Measurements from ENCODE around the gene NCAM1. TPM values are rescaled to one million over a fixed set of nuclear protein-coding genes. Genes with fewer than 3 reads are reported as not detected.
A peak's percentile ranks its signal among the peaks of the same experiment; 100 is the strongest.

The NCAM1 gene
- total and polyA plus RNA-seq, 9 of the 15 experiments (the other 6 are each of a cell fraction or from before 2014, with no cell fraction given) = 0.09 to 0.23 TPM; not detected in 7

- no peak overlapping the region for H3K27ac ChIP-seq (ENCODE audit: extremely low read depth, low read depth, low read length)
- H3K4me1 ChIP-seq (replicated peaks in 1 of 2; ENCODE audit: control insufficient read depth in 2 of 2, insufficient read depth in 2 of 2, low read length in 2 of 2) = no peaks in the 10 kb centered on the region
- intact Hi-C loops (cut with micrococcal nuclease) = no loop called here
- POLR2A ChIA-PET = no interaction called here
- no peaks in the 10 kb centered on the region for H3K79me2 ChIP-seq (ENCODE audit: control insufficient read depth, insufficient read depth, low read length)
- no peaks in the 10 kb centered on the region for H4K20me1 ChIP-seq (replicated peaks; ENCODE audit: control insufficient read depth, insufficient read depth, low read length)
- ATAC-seq (no peak), FAIRE-seq (no peak), DNase-seq (ENCODE audit: extremely low read depth in 1 of 4, low spot score in 3 of 4) (no peak)
- CTCF ChIA-PET (ENCODE audit: low intra/inter-chr PET ratio) = no interaction called here
- no peak overlapping the region for H2AFZ ChIP-seq (ENCODE audit: low read depth, low read length)
- H3K4me2 ChIP-seq (ENCODE audit: insufficient read depth, low read length) = no peak overlapping the region
- no peak overlapping the region for H3K4me3 ChIP-seq
- H3K27me3 ChIP-seq (ENCODE audit: control insufficient read depth in 2 of 2, insufficient read depth in 2 of 2, low read length in 2 of 2) = no peaks in the 10 kb centered on the region
- H3K9ac ChIP-seq (ENCODE audit: insufficient read depth in 1 of 2, low read depth in 2 of 2, low read length in 2 of 2) = no peak overlapping the region
- in situ Hi-C loops (cut with MboI) = no loop called here
- no peaks in the 10 kb centered on the region for H3K9me3 ChIP-seq (replicated peaks; ENCODE audit: control insufficient read depth, insufficient read depth, low read depth, low read length)
- no TSS peak for BruUV-seq (replicated peaks)
- TF ChIP-seq ZNF778 (CRISPR knock-in tag; IDR thresholded peaks at IDR 0.05) (no peak), ZNF639 (CRISPR knock-in tag; conservative IDR thresholded peaks at IDR 0.05 in 1 of 2, IDR thresholded peaks at IDR 0.05 in 1 of 2) (no peak)
- no peaks in the 10 kb centered on the region for H3K36me3 ChIP-seq (ENCODE audit: control insufficient read depth, insufficient read depth, low read length)
- WGBS (ENCODE audit: insufficient coverage, low coverage, missing lambda C conversion rate) = 0% methylated on average over 3 of the region's 3 CpGs
- H3K9me1 ChIP-seq (ENCODE audit: control insufficient read depth, insufficient read depth, low read length) = no peaks in the 10 kb centered on the region
Observed at GRCh38 chr11:113035708-113036107, 74.5 kb downstream of the NCAM1 start.

DNA sequence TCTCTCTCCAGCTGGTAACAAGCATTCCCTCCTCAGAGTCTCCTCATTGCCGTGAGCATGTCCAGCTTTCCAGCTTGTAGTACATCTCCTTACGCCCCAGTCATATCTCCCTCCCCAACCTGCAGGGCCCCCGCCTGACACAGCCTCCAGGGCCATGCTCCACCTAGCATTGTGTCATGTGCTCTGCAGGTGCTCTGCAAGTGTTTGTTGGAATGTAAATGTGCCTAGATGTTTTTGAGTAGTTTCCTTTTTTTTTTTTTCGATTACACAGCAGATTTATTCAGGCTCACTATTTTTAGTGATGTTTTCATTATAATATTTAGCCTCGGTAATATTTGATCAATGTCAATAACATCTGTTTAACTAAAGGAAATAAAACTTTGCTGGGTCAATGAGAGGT lies 82.5 kb downstream of the NCAM1 start:
- TF ChIP-seq ZNF316 (IDR thresholded peaks at IDR 0.05) (peak; percentile 60), CHCHD3 (CRISPR knock-in tag; IDR thresholded peaks at IDR 0.05) (no peak), MAFG (tag; conservative IDR thresholded peaks at IDR 0.05) (peak; percentile 19; the same call in 1 of the 2 replicates)
- TF ChIP-seq, protein P1, sequence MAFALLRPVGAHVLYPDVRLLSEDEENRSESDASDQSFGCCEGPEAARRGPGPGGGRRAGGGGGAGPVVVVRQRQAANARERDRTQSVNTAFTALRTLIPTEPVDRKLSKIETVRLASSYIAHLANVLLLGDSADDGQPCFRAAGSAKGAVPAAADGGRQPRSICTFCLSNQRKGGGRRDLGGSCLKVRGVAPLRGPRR (CRISPR knock-in tag; IDR thresholded peaks at IDR 0.05) = no peak
- H3K9ac ChIP-seq (ENCODE audit: insufficient read depth in 1 of 2, low read depth in 2 of 2, low read length in 2 of 2) = no peak overlapping the region
- H3K79me2 ChIP-seq (ENCODE audit: control insufficient read depth, insufficient read depth, low read length) = no peaks in the 10 kb centered on the region
- H3K36me3 ChIP-seq (ENCODE audit: control insufficient read depth, insufficient read depth, low read length) = no peaks in the 10 kb centered on the region
- ChIA-PET CTCF (ENCODE audit: low intra/inter-chr PET ratio) (no interaction called here), POLR2A (no interaction called here)
- no peaks in the 10 kb centered on the region for H4K20me1 ChIP-seq (replicated peaks; ENCODE audit: control insufficient read depth, insufficient read depth, low read length)
- WGBS (ENCODE audit: insufficient coverage, low coverage, missing lambda C conversion rate) = 0% methylated on average over 5 of the region's 5 CpGs
- no peak overlapping the region for H3K4me3 ChIP-seq
- H3K9me3 ChIP-seq (replicated peaks; ENCODE audit: control insufficient read depth, insufficient read depth, low read depth, low read length) = no peaks in the 10 kb centered on the region
- in situ Hi-C loops (cut with MboI) = no loop called here
- H3K4me1 ChIP-seq (replicated peaks in 1 of 2; ENCODE audit: control insufficient read depth in 2 of 2, insufficient read depth in 2 of 2, low read length in 2 of 2) = no peaks in the 10 kb centered on the region
- ATAC-seq (no peak), FAIRE-seq (no peak), DNase-seq (ENCODE audit: extremely low read depth in 1 of 4, low spot score in 3 of 4) (no peak)
- H3K27ac ChIP-seq (ENCODE audit: extremely low read depth, low read depth, low read length) = no peak overlapping the region
- intact Hi-C loops (cut with micrococcal nuclease) = no loop called here
- no peaks in the 10 kb centered on the region for H3K9me1 ChIP-seq (ENCODE audit: control insufficient read depth, insufficient read depth, low read length)
- H3K4me2 ChIP-seq (ENCODE audit: insufficient read depth, low read length) = no peak overlapping the region
- no TSS peak for BruUV-seq (replicated peaks)
- no peak overlapping the region for H2AFZ ChIP-seq (ENCODE audit: low read depth, low read length)
- peaks cover 0 to 20% of the 10 kb centered on the region in 2 experiments; a peak in 3 of 5 replicates for H3K27me3 ChIP-seq (ENCODE audit: control insufficient read depth in 2 of 2, insufficient read depth in 2 of 2, low read length in 2 of 2)

Measured in K562 (cell line).